Measurements from ENCODE around the gene HAGHL. TPM values are rescaled to one million over a fixed set of nuclear protein-coding genes. Genes with fewer than 3 reads are reported as not detected.

Gene HAGHL
- total RNA-seq, 2 experiments from 2014 or later = 28.8 to 32.6 TPM

GRCh38 chr16:678858-679813 lies 47.8 kb upstream of the HAGHL start:
- Mint-ChIP-seq H3K4me1 (ENCODE audit: low read depth) (peaks cover 36% of the 10 kb centered on the region), H3K27me3 (peaks cover 7% of the 10 kb centered on the region), H3K9me3 (no peaks in the 10 kb centered on the region), H3K36me3 (ENCODE audit: low read depth) (peaks cover 20% of the 10 kb centered on the region), H3K4me3 (peak overlapping the region; percentile 75), H3K27ac (peak overlapping the region; percentile 65)
- intact Hi-C loops (cut with micrococcal nuclease) = no loop called here
- ChIA-PET POLR2A (interaction anchor here (0.5 to 2.7 kb wide), 8 partner anchors 9 to 1309 kb away, joined by 3 to 11 read pairs (median 3); partner anchors contain the start of genes RHOT2 and WDR90), CTCF (interaction anchor here (1.0 to 1.4 kb wide), 2 partner anchors 12 to 30 kb away, joined by 3 to 9 read pairs; partner anchors contain the start of genes RHOT2 and WDR90)
- DNase-seq (peak; percentile 61), ATAC-seq (peak; percentile 26)
- TF ChIP-seq CTCF (IDR thresholded peaks at IDR 0.05) = no peak

GRCh38 chr16:679814-680624 lies 46.9 kb upstream of the HAGHL start, which contains the start of gene STUB1:
STUB1 (plus strand) TSS chr16:680410; CDS start chr16:680526, 116 bp downstream.
- Mint-ChIP-seq H3K9me3 (no peaks in the 10 kb centered on the region), H3K4me1 (ENCODE audit: low read depth) (peaks cover 40% of the 10 kb centered on the region), H3K27ac (peak within 1 kb of the TSS; percentile 90), H3K36me3 (ENCODE audit: low read depth) (peaks cover 20% of the 10 kb centered on the region), H3K27me3 (peaks cover 6% of the 10 kb centered on the region), H3K4me3 (peak within 1 kb of the TSS; percentile 83)
- intact Hi-C loops (cut with micrococcal nuclease) = no loop called here
- DNase-seq = peak; percentile 88
- peak; percentile 67 for ATAC-seq
- POLR2A ChIA-PET = interaction anchor here (0.6 to 2.7 kb wide), 11 partner anchors 9 to 625 kb away, joined by 3 to 16 read pairs (median 5); partner anchors contain the start of genes METTL26, RHOT2, WDR24 and WDR90
- no peak for TF ChIP-seq CTCF (IDR thresholded peaks at IDR 0.05)
- CTCF ChIA-PET = interaction anchor here (1.2 to 1.4 kb wide), 3 partner anchors 12 to 106 kb away, joined by 3 to 9 read pairs (median 3); partner anchors contain the start of gene RHOT2

- H3K9me3 Mint-ChIP-seq = no peaks in the 10 kb centered on the region
- DNase-seq (no peak), ATAC-seq (no peak)
- H3K27ac Mint-ChIP-seq = no peak overlapping the region
- intact Hi-C loops (cut with micrococcal nuclease) = no loop called here
- peak overlapping the region; percentile 83 for H3K4me3 Mint-ChIP-seq
- ChIA-PET CTCF (interaction anchor here (1.0 to 1.7 kb wide), 4 partner anchors 13 to 105 kb away, joined by 3 to 6 read pairs (median 4); partner anchors contain the start of gene RHOT2), POLR2A (interaction anchor here (0.6 to 2.7 kb wide), 9 partner anchors 9 to 625 kb away, joined by 3 to 16 read pairs (median 5); partner anchors contain the start of genes METTL26, RHOT2, WDR24 and WDR90)
- peaks cover 3% of the 10 kb centered on the region for H3K27me3 Mint-ChIP-seq
- peaks cover 20% of the 10 kb centered on the region for H3K36me3 Mint-ChIP-seq (ENCODE audit: low read depth)
- no peak for TF ChIP-seq CTCF (IDR thresholded peaks at IDR 0.05)
- H3K4me1 Mint-ChIP-seq (ENCODE audit: low read depth) = peaks cover 40% of the 10 kb centered on the region
Measured at GRCh38 chr16:680625-680945, 46.3 kb upstream of the HAGHL start.

GRCh38 chr16:680967-681745 lies 45.8 kb upstream of the HAGHL start:
- ChIA-PET POLR2A (interaction anchor here (0.6 to 2.7 kb wide), 13 partner anchors 8 to 624 kb away, joined by 3 to 16 read pairs (median 4); partner anchors contain the start of genes METTL26, RHOT2, WDR24 and WDR90), CTCF (interaction anchor here (1.0 to 1.7 kb wide), 5 partner anchors 13 to 105 kb away, joined by 3 to 7 read pairs (median 5); partner anchors contain the start of gene RHOT2)
- Mint-ChIP-seq H3K27ac (peak overlapping the region; percentile 34), H3K9me3 (no peaks in the 10 kb centered on the region), H3K4me3 (peak overlapping the region; percentile 83), H3K4me1 (ENCODE audit: low read depth) (peaks cover 45% of the 10 kb centered on the region), H3K27me3 (peaks cover 3% of the 10 kb centered on the region), H3K36me3 (ENCODE audit: low read depth) (peaks cover 23% of the 10 kb centered on the region)
- intact Hi-C loops (cut with micrococcal nuclease) = no loop called here
- TF ChIP-seq CTCF (IDR thresholded peaks at IDR 0.05) = no peak
- DNase-seq (no peak), ATAC-seq (no peak)

All from activated CD8-positive, alpha-beta T cell treated with anti-CD3 and anti-CD28 coated beads for 36 hours (primary cell).